Panc1 (cell line): Measurements from ENCODE around the gene KIF3A.

Source experiments
- TCF7L2 ChIP-seq: IDR thresholded peaks from 2 replicates; pipeline ENCODE4 v1.6.1; 2011; ENCODE audit warnings: mild to moderate bottlenecking, low read depth, low read length, inconsistent platforms
- TF ChIP-seq, protein P1 (sequence below): fragments of 450-650 bp; IDR thresholded peaks from 2 replicates; pipeline ENCODE4 v1.5.1; 2017; ENCODE audit warnings: mild to moderate bottlenecking
- TF ChIP-seq, protein P2 (sequence below), 2 experiments: IDR thresholded peaks; 2 replicates each; pipeline ENCODE4 v1.6.1; 2011 to 2012; ENCODE audit warnings: low read depth in 2 of 2, control low read depth in 1 of 2, low read length in 1 of 2, mild to moderate bottlenecking in 1 of 2, moderate library complexity in 1 of 2; ENCODE audit not compliant: insufficient read depth in 1 of 2

DNA sequence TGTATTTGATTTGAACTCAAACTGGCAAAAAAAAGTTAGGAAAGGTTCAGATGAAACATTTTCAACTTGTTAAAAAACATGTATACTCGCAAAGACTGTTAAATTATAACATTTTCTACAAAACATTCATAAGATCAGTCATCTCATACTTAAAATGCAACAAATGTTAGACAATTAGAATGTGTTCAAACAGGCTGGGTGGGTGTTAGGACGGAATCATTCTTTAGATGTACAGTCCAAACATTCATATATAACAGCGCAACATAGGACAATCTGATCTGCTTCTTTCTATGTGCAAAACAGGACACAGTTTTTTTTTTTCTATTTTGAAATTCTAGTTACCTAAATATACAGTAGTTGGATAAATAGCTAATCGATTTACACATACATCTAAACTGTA, 41.4 kb downstream of the KIF3A start:
- TF ChIP-seq, protein P1, sequence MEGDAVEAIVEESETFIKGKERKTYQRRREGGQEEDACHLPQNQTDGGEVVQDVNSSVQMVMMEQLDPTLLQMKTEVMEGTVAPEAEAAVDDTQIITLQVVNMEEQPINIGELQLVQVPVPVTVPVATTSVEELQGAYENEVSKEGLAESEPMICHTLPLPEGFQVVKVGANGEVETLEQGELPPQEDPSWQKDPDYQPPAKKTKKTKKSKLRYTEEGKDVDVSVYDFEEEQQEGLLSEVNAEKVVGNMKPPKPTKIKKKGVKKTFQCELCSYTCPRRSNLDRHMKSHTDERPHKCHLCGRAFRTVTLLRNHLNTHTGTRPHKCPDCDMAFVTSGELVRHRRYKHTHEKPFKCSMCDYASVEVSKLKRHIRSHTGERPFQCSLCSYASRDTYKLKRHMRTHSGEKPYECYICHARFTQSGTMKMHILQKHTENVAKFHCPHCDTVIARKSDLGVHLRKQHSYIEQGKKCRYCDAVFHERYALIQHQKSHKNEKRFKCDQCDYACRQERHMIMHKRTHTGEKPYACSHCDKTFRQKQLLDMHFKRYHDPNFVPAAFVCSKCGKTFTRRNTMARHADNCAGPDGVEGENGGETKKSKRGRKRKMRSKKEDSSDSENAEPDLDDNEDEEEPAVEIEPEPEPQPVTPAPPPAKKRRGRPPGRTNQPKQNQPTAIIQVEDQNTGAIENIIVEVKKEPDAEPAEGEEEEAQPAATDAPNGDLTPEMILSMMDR, result no peak
- TF ChIP-seq, protein P2, sequence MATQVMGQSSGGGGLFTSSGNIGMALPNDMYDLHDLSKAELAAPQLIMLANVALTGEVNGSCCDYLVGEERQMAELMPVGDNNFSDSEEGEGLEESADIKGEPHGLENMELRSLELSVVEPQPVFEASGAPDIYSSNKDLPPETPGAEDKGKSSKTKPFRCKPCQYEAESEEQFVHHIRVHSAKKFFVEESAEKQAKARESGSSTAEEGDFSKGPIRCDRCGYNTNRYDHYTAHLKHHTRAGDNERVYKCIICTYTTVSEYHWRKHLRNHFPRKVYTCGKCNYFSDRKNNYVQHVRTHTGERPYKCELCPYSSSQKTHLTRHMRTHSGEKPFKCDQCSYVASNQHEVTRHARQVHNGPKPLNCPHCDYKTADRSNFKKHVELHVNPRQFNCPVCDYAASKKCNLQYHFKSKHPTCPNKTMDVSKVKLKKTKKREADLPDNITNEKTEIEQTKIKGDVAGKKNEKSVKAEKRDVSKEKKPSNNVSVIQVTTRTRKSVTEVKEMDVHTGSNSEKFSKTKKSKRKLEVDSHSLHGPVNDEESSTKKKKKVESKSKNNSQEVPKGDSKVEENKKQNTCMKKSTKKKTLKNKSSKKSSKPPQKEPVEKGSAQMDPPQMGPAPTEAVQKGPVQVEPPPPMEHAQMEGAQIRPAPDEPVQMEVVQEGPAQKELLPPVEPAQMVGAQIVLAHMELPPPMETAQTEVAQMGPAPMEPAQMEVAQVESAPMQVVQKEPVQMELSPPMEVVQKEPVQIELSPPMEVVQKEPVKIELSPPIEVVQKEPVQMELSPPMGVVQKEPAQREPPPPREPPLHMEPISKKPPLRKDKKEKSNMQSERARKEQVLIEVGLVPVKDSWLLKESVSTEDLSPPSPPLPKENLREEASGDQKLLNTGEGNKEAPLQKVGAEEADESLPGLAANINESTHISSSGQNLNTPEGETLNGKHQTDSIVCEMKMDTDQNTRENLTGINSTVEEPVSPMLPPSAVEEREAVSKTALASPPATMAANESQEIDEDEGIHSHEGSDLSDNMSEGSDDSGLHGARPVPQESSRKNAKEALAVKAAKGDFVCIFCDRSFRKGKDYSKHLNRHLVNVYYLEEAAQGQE (IDR thresholded peaks at IDR 0.05; ENCODE audit: insufficient read depth in 1 of 2, low read depth in 2 of 2, low read length in 1 of 2), result no peak
- TF ChIP-seq TCF7L2, result no peak
